Myometrial cell (primary cell): ENCODE data around the gene KLK2. TPM values are rescaled to one million over a fixed set of nuclear protein-coding genes. Genes with fewer than 3 reads are reported as not detected.

Experiments
- total RNA-seq: library from RNA; depleted of rRNA; stranded (reverse); fragments of >200 nt; gene quantifications from 2 replicates; pipeline ENCODE4 v1.2.3, GENCODE V29; 2015

Gene KLK2
- total RNA-seq: not detected in 2 replicates

DNA sequence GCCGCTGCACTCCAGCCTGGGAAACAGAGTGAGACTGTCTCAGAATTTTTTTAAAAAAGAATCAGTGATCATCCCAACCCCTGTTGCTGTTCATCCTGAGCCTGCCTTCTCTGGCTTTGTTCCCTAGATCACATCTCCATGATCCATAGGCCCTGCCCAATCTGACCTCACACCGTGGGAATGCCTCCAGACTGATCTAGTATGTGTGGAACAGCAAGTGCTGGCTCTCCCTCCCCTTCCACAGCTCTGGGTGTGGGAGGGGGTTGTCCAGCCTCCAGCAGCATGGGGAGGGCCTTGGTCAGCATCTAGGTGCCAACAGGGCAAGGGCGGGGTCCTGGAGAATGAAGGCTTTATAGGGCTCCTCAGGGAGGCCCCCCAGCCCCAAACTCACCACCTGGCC is at the start of gene KLK2:
KLK2 (plus strand) TSS at position 384 of the 400 bp plus-strand sequence. CDS start 35 bp downstream, outside the sequence.

GRCh38 chr19:50833117-50833801 is 40.0 kb upstream of the KLK2 start, which contains the start of gene KLK15:
KLK15 (minus strand) TSS chr19:50833574; CDS start chr19:50831492, 2,082 bp downstream.

GRCh38 chr19:50854636-50855410 is 18.4 kb upstream of the KLK2 start, which contains the start of gene KLK3:
KLK3 (plus strand) TSS chr19:50854915; CDS start chr19:50854956, 41 bp downstream.

GRCh38 chr19:50911206-50912101 is 38.2 kb downstream of the KLK2 start, which contains the start of gene KLK4:
KLK4 (minus strand) TSS chr19:50911395; CDS start chr19:50910738, 657 bp downstream.

Other genes with a start within 250 kb of the KLK2 start
- 0.35 TPM in 1 of 2 replicates, not detected in the other for gene SYT3, start 233.6 kb upstream of the KLK2 start, total RNA-seq
- gene C19orf81, start 224.0 kb upstream of the KLK2 start, total RNA-seq: not detected in 2 replicates
- gene SHANK1, start 153.6 kb upstream of the KLK2 start, total RNA-seq: 6.6 and 10.6 TPM in 2 replicates
- 167 and 170 TPM in 2 replicates for gene CLEC11A, start 150.1 kb upstream of the KLK2 start, total RNA-seq
- not detected in 2 replicates for gene GPR32, start 103.0 kb upstream of the KLK2 start, total RNA-seq
- not detected in 2 replicates for gene ACP4, start 83.0 kb upstream of the KLK2 start, total RNA-seq
- not detected in 2 replicates for gene KLK1, start 49.7 kb upstream of the KLK2 start, total RNA-seq
- not detected in 2 replicates for gene KLK15, start 39.9 kb upstream of the KLK2 start, total RNA-seq
- gene KLK3, start 18.5 kb upstream of the KLK2 start, total RNA-seq: not detected in 2 replicates
- gene KLK4, start 38.0 kb downstream of the KLK2 start, total RNA-seq: not detected in 2 replicates
- gene KLK5, start 79.6 kb downstream of the KLK2 start, total RNA-seq: not detected in 2 replicates
- not detected in 2 replicates for gene KLK6, start 96.2 kb downstream of the KLK2 start, total RNA-seq
- not detected in 2 replicates for gene KLK7, start 110.5 kb downstream of the KLK2 start, total RNA-seq
- gene KLK8, start 128.2 kb downstream of the KLK2 start, total RNA-seq: not detected in 2 replicates
- not detected in 2 replicates for gene KLK10, start 146.3 kb downstream of the KLK2 start, total RNA-seq
- gene KLK11, start 153.2 kb downstream of the KLK2 start, total RNA-seq: not detected in 2 replicates
- gene KLK12, start 161.6 kb downstream of the KLK2 start, total RNA-seq: not detected in 2 replicates
- gene KLK13, start 191.7 kb downstream of the KLK2 start, total RNA-seq: not detected in 2 replicates
- gene KLK14, start 209.4 kb downstream of the KLK2 start, total RNA-seq: not detected in 2 replicates
- 9.4 and 9.8 TPM in 2 replicates for gene CTU1, start 235.0 kb downstream of the KLK2 start, total RNA-seq